ENCODE data around the gene SPON2.
"Not testable (repeated sequence)": the region's sequence is repeated elsewhere in the genome, so short reads cannot be mapped to it uniquely, and the experiment has no call there.

SPON2 gene

DNA sequence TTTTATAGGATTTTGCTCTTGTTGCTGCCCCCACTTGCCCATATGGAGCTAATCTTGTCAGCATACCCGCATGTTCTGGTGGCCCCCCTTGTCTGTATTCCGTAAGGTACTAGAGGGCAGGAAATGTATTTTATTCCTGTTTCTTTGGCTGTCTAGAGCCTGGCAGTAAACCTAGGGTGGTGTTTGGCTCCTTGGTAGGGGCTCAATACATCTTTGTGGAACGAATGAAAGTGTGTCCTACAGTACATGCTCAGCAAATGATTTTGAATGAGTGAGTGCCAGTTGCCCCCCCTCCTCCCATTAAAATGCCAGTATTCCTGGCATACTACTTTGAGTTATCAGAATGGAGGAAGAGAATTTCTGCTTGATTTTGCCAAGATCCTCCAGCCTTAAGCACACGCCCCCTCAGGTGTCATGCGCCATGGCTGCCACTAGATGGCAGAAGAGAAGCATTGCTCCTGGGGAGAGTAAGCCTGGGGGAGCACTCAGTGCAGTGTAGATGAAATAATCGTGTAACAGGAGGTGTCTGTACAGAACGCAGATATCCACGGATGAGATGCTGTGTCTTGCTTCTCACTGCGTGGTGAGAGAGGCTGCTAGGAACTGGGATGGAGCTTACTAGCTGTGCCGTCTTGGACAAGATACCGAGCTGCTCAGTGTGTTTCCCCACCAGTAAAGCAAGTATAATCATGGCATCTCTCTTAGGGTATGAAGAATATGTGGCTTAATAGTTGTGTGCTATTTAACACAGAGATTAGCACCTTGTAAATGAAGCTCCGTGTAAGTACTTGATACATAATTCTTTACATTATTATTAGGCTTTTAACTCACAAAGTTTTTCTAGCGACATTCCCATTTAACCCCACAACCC is 41.8 kb downstream of the SPON2 start:
- Mint-ChIP-seq H3K4me1 (peaks cover 5% of the 10 kb centered on the region), H3K27me3 (ENCODE audit: low read depth, poor library complexity) (peaks cover 90% of the 10 kb centered on the region), H3K36me3 (ENCODE audit: low read depth) (no peaks in the 10 kb centered on the region), H3K9me3 (no peaks in the 10 kb centered on the region), H3K27ac (no peak overlapping the region), H3K4me3 (no peak overlapping the region)
- DNase-seq, result peak; percentile 74
- TF ChIP-seq, protein P1, sequence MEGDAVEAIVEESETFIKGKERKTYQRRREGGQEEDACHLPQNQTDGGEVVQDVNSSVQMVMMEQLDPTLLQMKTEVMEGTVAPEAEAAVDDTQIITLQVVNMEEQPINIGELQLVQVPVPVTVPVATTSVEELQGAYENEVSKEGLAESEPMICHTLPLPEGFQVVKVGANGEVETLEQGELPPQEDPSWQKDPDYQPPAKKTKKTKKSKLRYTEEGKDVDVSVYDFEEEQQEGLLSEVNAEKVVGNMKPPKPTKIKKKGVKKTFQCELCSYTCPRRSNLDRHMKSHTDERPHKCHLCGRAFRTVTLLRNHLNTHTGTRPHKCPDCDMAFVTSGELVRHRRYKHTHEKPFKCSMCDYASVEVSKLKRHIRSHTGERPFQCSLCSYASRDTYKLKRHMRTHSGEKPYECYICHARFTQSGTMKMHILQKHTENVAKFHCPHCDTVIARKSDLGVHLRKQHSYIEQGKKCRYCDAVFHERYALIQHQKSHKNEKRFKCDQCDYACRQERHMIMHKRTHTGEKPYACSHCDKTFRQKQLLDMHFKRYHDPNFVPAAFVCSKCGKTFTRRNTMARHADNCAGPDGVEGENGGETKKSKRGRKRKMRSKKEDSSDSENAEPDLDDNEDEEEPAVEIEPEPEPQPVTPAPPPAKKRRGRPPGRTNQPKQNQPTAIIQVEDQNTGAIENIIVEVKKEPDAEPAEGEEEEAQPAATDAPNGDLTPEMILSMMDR (IDR thresholded peaks at IDR 0.05), result peak; percentile 99

GRCh38 chr4:1126506-1126905 is 45.9 kb downstream of the SPON2 start:
- H3K4me1 Mint-ChIP-seq, result no peaks in the 10 kb centered on the region
- H3K27ac Mint-ChIP-seq, result no peak overlapping the region
- peaks cover 80% of the 10 kb centered on the region for H3K27me3 Mint-ChIP-seq (ENCODE audit: low read depth, poor library complexity)
- no peak overlapping the region for H3K4me3 Mint-ChIP-seq
- no peaks in the 10 kb centered on the region for H3K36me3 Mint-ChIP-seq (ENCODE audit: low read depth)
- DNase-seq, result no peak
- peaks cover 4% of the 10 kb centered on the region for H3K9me3 Mint-ChIP-seq
- TF ChIP-seq, protein P1 (IDR thresholded peaks at IDR 0.05), result no peak

DNA sequence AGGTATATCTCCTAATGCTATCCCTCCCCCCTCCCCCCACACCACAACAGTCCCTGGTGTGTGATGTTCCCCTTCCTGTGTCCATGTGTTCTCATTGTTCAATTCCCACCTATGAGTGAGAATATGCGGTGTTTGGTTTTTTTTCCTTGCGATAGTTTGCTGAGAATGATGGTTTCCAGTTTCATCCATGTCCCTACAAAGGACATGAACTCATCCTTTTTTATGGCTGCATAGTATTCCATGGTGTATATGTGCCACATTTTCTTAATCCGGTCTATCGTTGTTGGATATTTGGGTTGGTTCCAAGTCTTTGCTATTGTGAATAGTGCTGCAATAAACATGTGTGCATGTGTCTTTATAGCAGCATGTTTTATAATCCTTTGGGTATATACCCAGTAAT is 46.9 kb downstream of the SPON2 start:
- peaks cover 84% of the 10 kb centered on the region for H3K27me3 Mint-ChIP-seq (ENCODE audit: low read depth, poor library complexity)
- H3K27ac Mint-ChIP-seq; H3K36me3 Mint-ChIP-seq (ENCODE audit: low read depth); H3K4me3 Mint-ChIP-seq; DNase-seq; H3K4me1 Mint-ChIP-seq; H3K9me3 Mint-ChIP-seq: not testable (repeated sequence)

DNA sequence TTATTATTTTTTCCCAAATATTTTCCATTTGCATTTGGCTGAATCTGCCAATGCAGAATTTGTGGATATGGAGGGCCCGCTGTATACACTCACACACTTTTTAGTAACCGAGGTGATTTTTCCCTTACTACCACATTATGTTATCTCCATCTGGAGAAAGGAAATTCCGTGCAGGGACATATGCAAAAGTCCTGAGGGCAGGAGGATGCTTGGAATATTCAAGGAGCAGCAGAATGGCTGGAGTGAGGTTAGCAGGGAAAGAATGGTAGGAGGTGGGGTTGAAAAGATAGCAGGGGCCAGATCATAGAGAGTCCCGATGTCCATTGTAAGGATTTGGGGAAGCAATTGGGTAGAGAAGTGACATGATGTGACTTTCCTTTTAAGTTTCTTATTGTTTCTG is 47.6 kb downstream of the SPON2 start:
- H3K27me3 Mint-ChIP-seq (ENCODE audit: low read depth, poor library complexity), result peaks cover 86% of the 10 kb centered on the region
- no peaks in the 10 kb centered on the region for H3K36me3 Mint-ChIP-seq (ENCODE audit: low read depth)
- no peak for DNase-seq
- H3K9me3 Mint-ChIP-seq, result peaks cover 4% of the 10 kb centered on the region
- TF ChIP-seq, protein P1 (IDR thresholded peaks at IDR 0.05), result no peak
- H3K4me3 Mint-ChIP-seq, result no peak overlapping the region
- no peak overlapping the region for H3K27ac Mint-ChIP-seq
- H3K4me1 Mint-ChIP-seq, result no peaks in the 10 kb centered on the region

DNA sequence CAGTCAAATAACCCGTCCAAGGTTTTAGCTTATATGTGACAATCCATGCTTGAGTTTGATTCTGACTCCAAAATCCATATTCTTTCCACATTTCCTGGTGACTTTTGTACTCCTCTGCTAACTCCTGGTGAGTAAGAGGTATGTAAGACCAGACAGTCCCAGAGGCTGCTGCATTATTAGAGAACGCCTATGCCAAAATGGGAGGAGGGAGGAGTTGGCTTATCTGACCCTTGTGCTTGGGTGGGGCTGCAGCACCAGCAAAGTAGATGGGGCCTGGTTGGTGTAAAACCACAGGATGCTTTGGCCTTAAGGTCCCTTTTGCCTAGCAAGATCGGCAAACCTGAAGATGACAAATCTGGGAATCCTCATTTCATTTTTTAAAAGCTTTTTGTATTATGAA is 49.9 kb downstream of the SPON2 start:
- Mint-ChIP-seq H3K27ac (no peak overlapping the region), H3K9me3 (peaks cover 4% of the 10 kb centered on the region), H3K27me3 (ENCODE audit: low read depth, poor library complexity) (peaks cover 86% of the 10 kb centered on the region), H3K4me1 (no peaks in the 10 kb centered on the region), H3K36me3 (ENCODE audit: low read depth) (no peaks in the 10 kb centered on the region), H3K4me3 (no peak overlapping the region)
- no peak for DNase-seq
- TF ChIP-seq, protein P1 (IDR thresholded peaks at IDR 0.05), result no peak
